Smooth muscle cell (in vitro differentiated cells): ENCODE data around the gene CHST15. TPM values are rescaled to one million over a fixed set of nuclear protein-coding genes. Genes with fewer than 3 reads are reported as not detected.

Experiments
- DNase-seq: peaks from one replicate; lab custom pipeline; 2025; ENCODE audit not compliant: unreplicated experiment; lab: John Stamatoyannopoulos, UW
- H2AFZ ChIP-seq: fragments of 200-600 bp; sonication (generic); 2 replicates; pipeline ENCODE4 v1.6.0; 2016; ENCODE audit warnings: antibody characterized with exemption, low read depth, mild to moderate bottlenecking
- H3F3A ChIP-seq: fragments of 200-600 bp; sonication (generic); 2 replicates; pipeline ENCODE4 v1.6.0; 2017; ENCODE audit warnings: antibody characterized with exemption, low read depth
- H3K27ac ChIP-seq: fragments of 200-600 bp; sonication (generic); 2 replicates; pipeline ENCODE4 v1.5.1; 2016; ENCODE audit warnings: low read depth, mild to moderate bottlenecking
- H3K27me3 ChIP-seq: fragments of 200-600 bp; sonication (generic); 2 replicates; pipeline ENCODE4 v1.6.1; 2016; ENCODE audit warnings: low read depth, mild to moderate bottlenecking
- H3K36me3 ChIP-seq: fragments of 200-600 bp; sonication (generic); 2 replicates; pipeline ENCODE4 v1.5.1; 2016; ENCODE audit warnings: low read depth
- H3K4me1 ChIP-seq: fragments of 200-600 bp; sonication (generic); 2 replicates; pipeline ENCODE4 v1.5.1; 2016; ENCODE audit warnings: low read depth
- H3K4me2 ChIP-seq: fragments of 200-600 bp; sonication (generic); 2 replicates; pipeline ENCODE4 v1.6.0; 2016; ENCODE audit warnings: mild to moderate bottlenecking
- H3K4me3 ChIP-seq: fragments of 200-600 bp; sonication (generic); 2 replicates; pipeline ENCODE4 v1.5.1; 2016; ENCODE audit warnings: mild to moderate bottlenecking
- H3K79me2 ChIP-seq: fragments of 200-600 bp; sonication (generic); 2 replicates; pipeline ENCODE4 v1.6.0; 2016; ENCODE audit warnings: low read depth, mild to moderate bottlenecking
- H3K9ac ChIP-seq: fragments of 200-600 bp; sonication (generic); 2 replicates; pipeline ENCODE4 v1.6.0; 2016; ENCODE audit warnings: low read depth
- H3K9me3 ChIP-seq: fragments of 200-600 bp; sonication (generic); replicated peaks from 2 replicates; pipeline ENCODE4 v1.5.1; 2016; ENCODE audit warnings: low read depth
- H4K20me1 ChIP-seq: fragments of 200-600 bp; sonication (generic); 2 replicates; pipeline ENCODE4 v1.6.0; 2016; ENCODE audit warnings: low read depth
- WGBS: methylation state at CpG from one replicate; pipeline ENCODE4 v1.1.7; 2016; ENCODE audit warnings: low lambda C conversion rate; 5-methylcytosine and 5-hydroxymethylcytosine counted together
- polyA plus RNA-seq: library from polyadenylated mRNA; unstranded; fragments of >200 nt; fragmentation: Nextera tagmentation; extraction: Ambion mirVana; gene quantifications from 2 replicates; pipeline ENCODE4 v1.2.1, GENCODE V29; 2016
- total RNA-seq: library from RNA; depleted of rRNA; stranded (reverse); fragments of >200 nt; gene quantifications from 2 replicates; pipeline ENCODE4 v1.2.3, GENCODE V29; 2014
- TF ChIP-seq, protein P1 (sequence below): fragments of 200-600 bp; sonication (generic); IDR thresholded peaks from 2 replicates; pipeline ENCODE4 v1.5.1; 2017; ENCODE audit warnings: borderline replicate concordance, mild to moderate bottlenecking, antibody characterized with exemption; ENCODE audit not compliant: insufficient read depth, poor library complexity, severe bottlenecking

Gene CHST15
- total and polyA plus RNA-seq, 2 experiments from 2014 or later: 14.1 to 20.4 TPM

DNA sequence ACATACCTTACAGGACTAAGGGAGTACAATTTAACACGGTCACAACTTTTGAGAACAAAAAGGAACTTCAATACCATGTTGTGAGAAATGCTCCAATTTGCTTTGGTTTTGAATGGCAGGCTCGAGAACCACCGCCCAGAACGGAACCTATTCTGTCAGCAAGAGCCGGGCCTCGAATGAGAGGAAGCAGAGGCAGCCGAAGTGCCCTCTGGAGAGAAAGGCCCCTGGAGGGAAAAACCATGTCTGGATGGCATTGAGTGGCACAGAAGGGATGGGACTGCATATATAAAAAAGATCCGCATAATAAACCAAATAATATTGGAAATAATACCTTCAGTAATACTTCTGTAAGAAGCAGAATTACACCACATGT, 85.6 kb downstream of the CHST15 start:
- H3K9ac ChIP-seq: no peak overlapping the region
- H3K4me1 ChIP-seq: no peaks in the 10 kb centered on the region
- no peaks in the 10 kb centered on the region for H3K9me3 ChIP-seq
- H3K27me3 ChIP-seq: no peaks in the 10 kb centered on the region
- no peaks in the 10 kb centered on the region for H3K36me3 ChIP-seq
- no peak for DNase-seq
- H3K79me2 ChIP-seq: no peaks in the 10 kb centered on the region
- H3F3A ChIP-seq: no peaks in the 10 kb centered on the region
- H3K27ac ChIP-seq: no peak overlapping the region
- no peak overlapping the region for H3K4me2 ChIP-seq
- no peak overlapping the region for H2AFZ ChIP-seq
- H4K20me1 ChIP-seq: no peaks in the 10 kb centered on the region
- 91% methylated on average over 8 of the region's 8 CpGs for WGBS
- H3K4me3 ChIP-seq: no peak overlapping the region
- TF ChIP-seq, protein P1, sequence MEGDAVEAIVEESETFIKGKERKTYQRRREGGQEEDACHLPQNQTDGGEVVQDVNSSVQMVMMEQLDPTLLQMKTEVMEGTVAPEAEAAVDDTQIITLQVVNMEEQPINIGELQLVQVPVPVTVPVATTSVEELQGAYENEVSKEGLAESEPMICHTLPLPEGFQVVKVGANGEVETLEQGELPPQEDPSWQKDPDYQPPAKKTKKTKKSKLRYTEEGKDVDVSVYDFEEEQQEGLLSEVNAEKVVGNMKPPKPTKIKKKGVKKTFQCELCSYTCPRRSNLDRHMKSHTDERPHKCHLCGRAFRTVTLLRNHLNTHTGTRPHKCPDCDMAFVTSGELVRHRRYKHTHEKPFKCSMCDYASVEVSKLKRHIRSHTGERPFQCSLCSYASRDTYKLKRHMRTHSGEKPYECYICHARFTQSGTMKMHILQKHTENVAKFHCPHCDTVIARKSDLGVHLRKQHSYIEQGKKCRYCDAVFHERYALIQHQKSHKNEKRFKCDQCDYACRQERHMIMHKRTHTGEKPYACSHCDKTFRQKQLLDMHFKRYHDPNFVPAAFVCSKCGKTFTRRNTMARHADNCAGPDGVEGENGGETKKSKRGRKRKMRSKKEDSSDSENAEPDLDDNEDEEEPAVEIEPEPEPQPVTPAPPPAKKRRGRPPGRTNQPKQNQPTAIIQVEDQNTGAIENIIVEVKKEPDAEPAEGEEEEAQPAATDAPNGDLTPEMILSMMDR: no peak

- no peaks in the 10 kb centered on the region for H3K9me3 ChIP-seq
- H3K4me2 ChIP-seq: no peak overlapping the region
- 92% methylated on average over 16 of the region's 16 CpGs for WGBS
- H4K20me1 ChIP-seq: no peaks in the 10 kb centered on the region
- no peak for DNase-seq
- H3K4me1 ChIP-seq: no peaks in the 10 kb centered on the region
- H3K36me3 ChIP-seq: no peaks in the 10 kb centered on the region
- no peaks in the 10 kb centered on the region for H3K27me3 ChIP-seq
- H3K27ac ChIP-seq: no peak overlapping the region
- H2AFZ ChIP-seq: no peak overlapping the region
- H3K79me2 ChIP-seq: no peaks in the 10 kb centered on the region
- no peak overlapping the region for H3K9ac ChIP-seq
- H3K4me3 ChIP-seq: no peak overlapping the region
- TF ChIP-seq, protein P1: no peak
- H3F3A ChIP-seq: no peaks in the 10 kb centered on the region
Measured at GRCh38 chr10:124007102-124007772, 86.2 kb downstream of the CHST15 start.

DNA sequence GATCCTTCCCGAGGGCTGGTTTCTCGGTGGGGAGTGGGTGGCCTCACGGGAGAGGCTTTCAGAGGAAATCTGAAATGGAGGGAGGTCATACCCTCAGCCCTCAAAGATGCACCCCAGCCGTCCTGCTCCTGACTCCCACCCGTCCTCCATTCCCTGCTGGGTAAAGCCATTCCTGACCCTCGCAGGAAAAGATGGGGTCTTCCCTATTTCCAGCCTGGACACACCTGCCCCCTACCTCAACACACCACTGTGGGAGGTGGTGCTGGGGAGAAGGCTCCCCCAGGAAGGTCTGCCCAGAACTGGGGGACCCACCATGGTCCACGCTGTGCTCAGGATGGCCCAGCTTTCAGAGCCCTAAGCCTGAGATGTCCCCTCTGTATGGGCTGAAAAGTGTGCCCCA, 86.9 kb downstream of the CHST15 start:
- H3K4me1 ChIP-seq: no peaks in the 10 kb centered on the region
- H3K79me2 ChIP-seq: no peaks in the 10 kb centered on the region
- no peaks in the 10 kb centered on the region for H3F3A ChIP-seq
- DNase-seq: no peak
- WGBS: 77% methylated on average over 7 of the region's 7 CpGs
- H2AFZ ChIP-seq: no peak overlapping the region
- no peaks in the 10 kb centered on the region for H3K9me3 ChIP-seq
- no peaks in the 10 kb centered on the region for H4K20me1 ChIP-seq
- no peak overlapping the region for H3K4me3 ChIP-seq
- H3K27ac ChIP-seq: no peak overlapping the region
- no peak overlapping the region for H3K4me2 ChIP-seq
- H3K9ac ChIP-seq: no peak overlapping the region
- H3K36me3 ChIP-seq: no peaks in the 10 kb centered on the region
- no peaks in the 10 kb centered on the region for H3K27me3 ChIP-seq
- TF ChIP-seq, protein P1: no peak

- no peaks in the 10 kb centered on the region for H3K9me3 ChIP-seq
- TF ChIP-seq, protein P1: no peak
- no peaks in the 10 kb centered on the region for H3K4me1 ChIP-seq
- no peaks in the 10 kb centered on the region for H3K79me2 ChIP-seq
- H3K27ac ChIP-seq: no peak overlapping the region
- no peaks in the 10 kb centered on the region for H3K27me3 ChIP-seq
- no peak overlapping the region for H3K9ac ChIP-seq
- no peak for DNase-seq
- no peak overlapping the region for H3K4me2 ChIP-seq
- WGBS: 91% methylated on average over 11 of the region's 12 CpGs
- H3K36me3 ChIP-seq: no peaks in the 10 kb centered on the region
- H3F3A ChIP-seq: no peaks in the 10 kb centered on the region
- no peak overlapping the region for H3K4me3 ChIP-seq
- H2AFZ ChIP-seq: no peak overlapping the region
- no peaks in the 10 kb centered on the region for H4K20me1 ChIP-seq
Measured at GRCh38 chr10:124005991-124006392, 87.4 kb downstream of the CHST15 start.
